ENCODE measurements around the gene MXD3. TPM values are rescaled to one million over a fixed set of nuclear protein-coding genes. Genes with fewer than 3 reads are reported as not detected.

MXD3 gene
- total and polyA plus RNA-seq, 4 donors = 7.4 to 29.0 (median 12.9) TPM

GRCh38 chr5:177334781-177335700, 23.3 kb upstream of the MXD3 start:
- Histone ChIP-seq H3K27ac (ENCODE audit: low read depth in 1 of 2, low read length in 1 of 2) (no peak overlapping the region), H3K9ac (ENCODE audit: insufficient read depth in 1 of 2, low read length in 2 of 2) (no peak overlapping the region), H3K4me1 (ENCODE audit: control insufficient read depth in 5 of 5, insufficient read depth in 5 of 5, low read length in 5 of 5) (no peaks in the 10 kb centered on the region), H3K27me3 (ENCODE audit: control insufficient read depth in 3 of 3, insufficient read depth in 3 of 3, low read length in 2 of 3) (no peaks in the 10 kb centered on the region), H3K4me3 (no peak overlapping the region), H3K36me3 (ENCODE audit: control insufficient read depth in 4 of 4, insufficient read depth in 4 of 4, low read length in 4 of 4) (peaks cover 13 to 84% (median 30%) of the 10 kb centered on the region in 4 donors), H3K9me3 (ENCODE audit: control insufficient read depth in 4 of 4, insufficient read depth in 3 of 4, low read length in 3 of 4) (no peaks in the 10 kb centered on the region)
- DNase-seq (no peak), ATAC-seq (ENCODE audit: insufficient read depth, low FRiP score) (no peak)
- TF ChIP-seq, protein P1, sequence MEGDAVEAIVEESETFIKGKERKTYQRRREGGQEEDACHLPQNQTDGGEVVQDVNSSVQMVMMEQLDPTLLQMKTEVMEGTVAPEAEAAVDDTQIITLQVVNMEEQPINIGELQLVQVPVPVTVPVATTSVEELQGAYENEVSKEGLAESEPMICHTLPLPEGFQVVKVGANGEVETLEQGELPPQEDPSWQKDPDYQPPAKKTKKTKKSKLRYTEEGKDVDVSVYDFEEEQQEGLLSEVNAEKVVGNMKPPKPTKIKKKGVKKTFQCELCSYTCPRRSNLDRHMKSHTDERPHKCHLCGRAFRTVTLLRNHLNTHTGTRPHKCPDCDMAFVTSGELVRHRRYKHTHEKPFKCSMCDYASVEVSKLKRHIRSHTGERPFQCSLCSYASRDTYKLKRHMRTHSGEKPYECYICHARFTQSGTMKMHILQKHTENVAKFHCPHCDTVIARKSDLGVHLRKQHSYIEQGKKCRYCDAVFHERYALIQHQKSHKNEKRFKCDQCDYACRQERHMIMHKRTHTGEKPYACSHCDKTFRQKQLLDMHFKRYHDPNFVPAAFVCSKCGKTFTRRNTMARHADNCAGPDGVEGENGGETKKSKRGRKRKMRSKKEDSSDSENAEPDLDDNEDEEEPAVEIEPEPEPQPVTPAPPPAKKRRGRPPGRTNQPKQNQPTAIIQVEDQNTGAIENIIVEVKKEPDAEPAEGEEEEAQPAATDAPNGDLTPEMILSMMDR (IDR thresholded peaks at IDR 0.05; ENCODE audit: control extremely low read depth, extremely low read depth) = no peak
- 91 to 92% methylated on average over 21 of the region's 21 CpGs for WGBS, 2 donors

DNA sequence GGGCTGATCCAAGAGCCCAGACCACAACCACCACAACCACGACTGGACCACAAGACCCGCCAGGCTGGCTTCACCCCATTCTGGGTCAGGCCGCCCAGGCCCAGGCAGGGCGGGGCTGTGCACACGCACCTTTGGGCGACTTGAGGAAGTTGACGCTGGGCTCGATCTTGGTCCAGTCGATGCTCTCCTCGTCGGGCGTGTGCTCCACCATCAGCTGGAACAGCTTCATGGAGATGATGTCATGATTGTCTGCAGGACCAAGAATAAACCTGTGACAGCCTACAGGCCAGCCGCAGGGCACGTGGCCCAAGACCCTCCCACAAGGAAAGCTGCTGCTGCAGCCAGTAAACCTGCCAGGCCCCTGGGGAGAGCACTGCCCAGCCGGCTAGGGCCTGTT, 22.5 kb upstream of the MXD3 start:
- TF ChIP-seq, protein P1 (IDR thresholded peaks at IDR 0.05; ENCODE audit: control extremely low read depth, extremely low read depth) = no peak
- H3K9ac ChIP-seq (ENCODE audit: insufficient read depth in 1 of 2, low read length in 2 of 2) = no peak overlapping the region
- H3K4me3 ChIP-seq = no peak overlapping the region
- H3K27ac ChIP-seq (ENCODE audit: low read depth in 1 of 2, low read length in 1 of 2) = no peak overlapping the region
- DNase-seq (no peak), ATAC-seq (ENCODE audit: insufficient read depth, low FRiP score) (no peak)
- H3K27me3 ChIP-seq (ENCODE audit: control insufficient read depth in 3 of 3, insufficient read depth in 3 of 3, low read length in 2 of 3) = no peaks in the 10 kb centered on the region
- H3K36me3 ChIP-seq (ENCODE audit: control insufficient read depth in 4 of 4, insufficient read depth in 4 of 4, low read length in 4 of 4) = peaks cover 13 to 89% (median 30%) of the 10 kb centered on the region in 4 donors
- no peaks in the 10 kb centered on the region for H3K9me3 ChIP-seq (ENCODE audit: control insufficient read depth in 4 of 4, insufficient read depth in 3 of 4, low read length in 3 of 4)
- H3K4me1 ChIP-seq (ENCODE audit: control insufficient read depth in 5 of 5, insufficient read depth in 5 of 5, low read length in 5 of 5) = no peaks in the 10 kb centered on the region
- WGBS, 2 donors = 83 to 86% methylated on average over 15 of the region's 15 CpGs

GRCh38 chr5:177333420-177334154, 21.9 kb upstream of the MXD3 start:
- H3K9me3 ChIP-seq (ENCODE audit: control insufficient read depth in 4 of 4, insufficient read depth in 3 of 4, low read length in 3 of 4) = no peaks in the 10 kb centered on the region
- no peaks in the 10 kb centered on the region for H3K4me1 ChIP-seq (ENCODE audit: control insufficient read depth in 5 of 5, insufficient read depth in 5 of 5, low read length in 5 of 5)
- no peak overlapping the region for H3K9ac ChIP-seq (ENCODE audit: insufficient read depth in 1 of 2, low read length in 2 of 2)
- H3K27ac ChIP-seq (ENCODE audit: low read depth in 1 of 2, low read length in 1 of 2) = no peak overlapping the region
- H3K36me3 ChIP-seq (ENCODE audit: control insufficient read depth in 4 of 4, insufficient read depth in 4 of 4, low read length in 4 of 4) = peaks cover 13 to 84% (median 30%) of the 10 kb centered on the region in 4 donors
- TF ChIP-seq, protein P1 (IDR thresholded peaks at IDR 0.05; ENCODE audit: control extremely low read depth, extremely low read depth) = no peak
- ATAC-seq (ENCODE audit: insufficient read depth, low FRiP score) (no peak), DNase-seq (no peak)
- no peak overlapping the region for H3K4me3 ChIP-seq
- WGBS, 2 donors = 91 to 93% methylated on average over 15 to 16 of the region's 16 CpGs
- no peaks in the 10 kb centered on the region for H3K27me3 ChIP-seq (ENCODE audit: control insufficient read depth in 3 of 3, insufficient read depth in 3 of 3, low read length in 2 of 3)
